Measurements from ENCODE around the gene BIN2.

BIN2 gene

DNA sequence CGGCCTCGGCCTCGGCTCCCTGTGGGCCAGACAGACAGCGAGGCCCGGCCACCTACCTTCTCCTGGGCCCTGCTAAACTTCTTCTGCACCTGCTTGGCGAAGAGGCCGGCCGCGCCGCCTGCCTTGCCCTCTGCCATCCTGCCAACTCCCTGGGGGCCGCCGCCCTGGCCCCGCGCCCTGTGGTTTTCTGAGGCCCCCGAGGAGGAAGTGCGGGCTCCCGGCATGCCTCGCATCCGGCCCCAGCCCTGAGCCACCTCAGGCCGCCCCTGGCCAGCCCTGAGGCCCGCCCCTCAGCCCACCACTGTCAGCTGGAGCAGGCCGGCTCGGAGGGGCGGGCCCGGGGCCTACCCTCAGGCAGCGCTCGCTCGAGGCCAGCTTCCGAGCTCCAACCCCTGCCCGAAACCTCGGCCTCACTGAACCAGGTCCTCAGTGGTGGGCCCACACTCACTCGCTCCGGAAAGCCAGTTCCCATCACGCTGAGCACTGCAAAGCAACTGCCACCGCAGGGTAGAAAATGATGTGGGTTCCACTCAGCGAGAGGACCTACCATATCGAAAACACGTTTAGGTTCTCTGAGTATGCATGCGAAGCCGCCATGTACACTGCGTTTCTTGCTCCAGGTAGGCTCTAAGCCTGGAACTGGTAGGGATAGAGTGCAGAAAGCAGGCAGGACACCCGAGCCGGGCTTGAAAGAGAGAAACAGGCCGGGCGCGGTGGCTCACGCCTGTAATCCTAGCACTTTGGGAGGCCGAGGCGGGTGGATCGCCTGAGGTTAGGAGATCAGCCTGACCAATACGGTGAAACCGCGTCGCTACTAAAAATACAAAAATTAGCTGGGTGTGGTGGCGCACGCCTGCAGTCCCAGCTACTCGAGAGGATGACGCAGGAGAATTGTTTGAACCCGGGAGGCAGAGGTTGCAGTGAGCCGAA lies at the start of gene BIN2:
Gene BIN2 (minus strand): TSS at position 209 of the 930 bp plus-strand sequence. CDS start 72 bp downstream, at position 137.
- Histone ChIP-seq H3K27me3 (ENCODE audit: control insufficient read depth, low read length) (peaks cover 44% of the 10 kb centered on the region), H3K4me2 (ENCODE audit: low read length) (peak within 1 kb of the TSS; percentile 39), H4K20me1 (ENCODE audit: control insufficient read depth, insufficient read depth, low read depth, low read length) (no peaks in the 10 kb centered on the region), H3K9me2 (replicated peaks; ENCODE audit: control insufficient read depth, low read length) (no peaks in the 10 kb centered on the region), H3F3A (ENCODE audit: control insufficient read depth, insufficient read depth) (no peaks in the 10 kb centered on the region), H3K36me3 (ENCODE audit: control insufficient read depth, low read length) (no peaks in the 10 kb centered on the region), H3K4me1 (ENCODE audit: control insufficient read depth, low read length) (peaks cover 20% of the 10 kb centered on the region), H3K4me3 (ENCODE audit: low read length) (0 out of 2 replicates have a peak within 1 kb of the TSS, but pooled peaks have one; percentile 17), H3K27ac (ENCODE audit: low read depth, low read length) (no peak within 1 kb of the TSS), H3K9me3 (ENCODE audit: control insufficient read depth, insufficient read depth, low read length) (no peaks in the 10 kb centered on the region), H3K79me2 (ENCODE audit: control insufficient read depth, low read length) (no peaks in the 10 kb centered on the region)
- TF ChIP-seq, protein P1, sequence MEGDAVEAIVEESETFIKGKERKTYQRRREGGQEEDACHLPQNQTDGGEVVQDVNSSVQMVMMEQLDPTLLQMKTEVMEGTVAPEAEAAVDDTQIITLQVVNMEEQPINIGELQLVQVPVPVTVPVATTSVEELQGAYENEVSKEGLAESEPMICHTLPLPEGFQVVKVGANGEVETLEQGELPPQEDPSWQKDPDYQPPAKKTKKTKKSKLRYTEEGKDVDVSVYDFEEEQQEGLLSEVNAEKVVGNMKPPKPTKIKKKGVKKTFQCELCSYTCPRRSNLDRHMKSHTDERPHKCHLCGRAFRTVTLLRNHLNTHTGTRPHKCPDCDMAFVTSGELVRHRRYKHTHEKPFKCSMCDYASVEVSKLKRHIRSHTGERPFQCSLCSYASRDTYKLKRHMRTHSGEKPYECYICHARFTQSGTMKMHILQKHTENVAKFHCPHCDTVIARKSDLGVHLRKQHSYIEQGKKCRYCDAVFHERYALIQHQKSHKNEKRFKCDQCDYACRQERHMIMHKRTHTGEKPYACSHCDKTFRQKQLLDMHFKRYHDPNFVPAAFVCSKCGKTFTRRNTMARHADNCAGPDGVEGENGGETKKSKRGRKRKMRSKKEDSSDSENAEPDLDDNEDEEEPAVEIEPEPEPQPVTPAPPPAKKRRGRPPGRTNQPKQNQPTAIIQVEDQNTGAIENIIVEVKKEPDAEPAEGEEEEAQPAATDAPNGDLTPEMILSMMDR (IDR thresholded peaks at IDR 0.05; ENCODE audit: low read depth, low read length, poor library complexity, severe bottlenecking): no peak
- TF ChIP-seq EZH2phosphoT487 (IDR thresholded peaks at IDR 0.05; ENCODE audit: borderline replicate concordance, low read length): no peak

DNA sequence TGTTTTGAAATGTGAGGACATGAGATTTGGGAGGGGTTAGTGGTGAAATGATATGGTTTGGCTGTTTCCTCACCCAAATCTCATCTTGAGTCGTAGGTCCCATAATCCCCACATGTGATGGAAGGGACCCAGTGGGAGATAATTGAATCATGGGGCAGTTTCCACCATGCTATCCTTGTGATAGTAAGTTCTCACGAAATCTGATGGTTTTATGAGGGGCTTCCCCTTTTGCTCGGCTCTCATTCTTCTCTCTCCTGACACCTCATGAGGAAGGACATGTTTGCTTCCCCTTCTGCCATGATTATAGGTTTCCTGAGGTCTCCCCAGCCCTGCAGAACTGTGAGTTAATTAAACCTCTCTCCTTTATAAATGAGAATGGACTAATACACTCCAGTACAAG lies 49.2 kb upstream of the BIN2 start:
- Histone ChIP-seq H3K27ac (ENCODE audit: low read depth, low read length) (no peak overlapping the region), H3K79me2 (ENCODE audit: control insufficient read depth, low read length) (no peaks in the 10 kb centered on the region), H3K9me2 (replicated peaks; ENCODE audit: control insufficient read depth, low read length) (no peaks in the 10 kb centered on the region), H4K20me1 (ENCODE audit: control insufficient read depth, insufficient read depth, low read depth, low read length) (peaks cover 11% of the 10 kb centered on the region), H3K9me3 (ENCODE audit: control insufficient read depth, insufficient read depth, low read length) (no peaks in the 10 kb centered on the region), H3K4me1 (ENCODE audit: control insufficient read depth, low read length) (peaks cover 17% of the 10 kb centered on the region), H3F3A (ENCODE audit: control insufficient read depth, insufficient read depth) (no peaks in the 10 kb centered on the region), H3K27me3 (ENCODE audit: control insufficient read depth, low read length) (peaks cover 83% of the 10 kb centered on the region), H3K36me3 (ENCODE audit: control insufficient read depth, low read length) (no peaks in the 10 kb centered on the region), H3K4me3 (ENCODE audit: low read length) (no peak overlapping the region), H3K4me2 (ENCODE audit: low read length) (no peak overlapping the region)
- no peak for TF ChIP-seq EZH2phosphoT487 (IDR thresholded peaks at IDR 0.05; ENCODE audit: borderline replicate concordance, low read length)
- TF ChIP-seq, protein P1 (IDR thresholded peaks at IDR 0.05; ENCODE audit: low read depth, low read length, poor library complexity, severe bottlenecking): no peak

DNA sequence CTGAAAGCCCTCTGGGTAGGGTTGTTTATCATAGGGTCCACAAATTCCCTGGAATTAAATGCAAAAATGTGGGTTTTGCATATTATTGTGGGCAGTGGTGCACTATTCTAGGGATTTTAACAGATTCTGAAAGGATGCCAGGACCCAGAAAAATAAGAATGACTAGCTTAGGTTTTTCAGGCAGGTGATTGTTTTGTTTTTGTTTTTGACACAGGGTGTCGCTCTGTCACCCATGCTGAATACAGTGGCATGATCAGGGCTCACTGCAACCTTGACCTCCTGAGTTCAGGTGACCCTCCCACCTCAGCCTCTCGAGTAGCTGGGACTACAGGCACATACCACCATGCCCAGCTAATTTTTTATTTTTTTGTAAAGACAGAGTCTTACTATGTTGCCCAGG lies 48.0 kb upstream of the BIN2 start:
- Histone ChIP-seq H3K27ac (ENCODE audit: low read depth, low read length) (no peak overlapping the region), H3K79me2 (ENCODE audit: control insufficient read depth, low read length) (no peaks in the 10 kb centered on the region), H3K9me2 (replicated peaks; ENCODE audit: control insufficient read depth, low read length) (no peaks in the 10 kb centered on the region)

More for the DNA sequence above, 48.0 kb upstream of the BIN2 start:
- H4K20me1 ChIP-seq (ENCODE audit: control insufficient read depth, insufficient read depth, low read depth, low read length): peaks cover 11% of the 10 kb centered on the region
- H3K36me3 ChIP-seq (ENCODE audit: control insufficient read depth, low read length): no peaks in the 10 kb centered on the region
- TF ChIP-seq, protein P1 (IDR thresholded peaks at IDR 0.05; ENCODE audit: low read depth, low read length, poor library complexity, severe bottlenecking): peak; percentile 51
- no peak for TF ChIP-seq EZH2phosphoT487 (IDR thresholded peaks at IDR 0.05; ENCODE audit: borderline replicate concordance, low read length)
- no peak overlapping the region for H3K4me3 ChIP-seq (ENCODE audit: low read length)
- no peaks in the 10 kb centered on the region for H3F3A ChIP-seq (ENCODE audit: control insufficient read depth, insufficient read depth)
- H3K4me1 ChIP-seq (ENCODE audit: control insufficient read depth, low read length): peaks cover 21% of the 10 kb centered on the region
- H3K9me3 ChIP-seq (ENCODE audit: control insufficient read depth, insufficient read depth, low read length): no peaks in the 10 kb centered on the region
- H3K27me3 ChIP-seq (ENCODE audit: control insufficient read depth, low read length): peaks cover 81% of the 10 kb centered on the region
- no peak overlapping the region for H3K4me2 ChIP-seq (ENCODE audit: low read length)
